Sigmoid colon (tissue), 7 donors: ENCODE data around the gene AK1. TPM values are rescaled to one million over a fixed set of nuclear protein-coding genes. Genes with fewer than 3 reads are reported as not detected.

Experiments used
- DNase-seq: peaks from one replicate; pipeline ENCODE4 v3.0.0-alpha.2; 2019
- H3K27ac ChIP-seq, 4 donors: fragments of 200-600 bp; sonication (generic); one replicate each; pipeline ENCODE4 v1.5.1; 2016 to 2019; ENCODE audit warnings: mild to moderate bottlenecking in 1 of 4
- H3K27me3 ChIP-seq, 3 donors: fragments of 200-600 bp; sonication (generic); one replicate each; pipeline ENCODE4 v1.5.1; 2019; ENCODE audit warnings: mild to moderate bottlenecking in 1 of 3
- H3K36me3 ChIP-seq, 4 donors: fragments of 200-600 bp; sonication (generic); one replicate each; pipeline ENCODE4 v1.5.1; 2016 to 2019
- H3K4me1 ChIP-seq, 4 donors: fragments of 200-600 bp; sonication (generic); one replicate each; pipeline ENCODE4 v1.5.1; 2017 to 2019
- H3K4me3 ChIP-seq, 4 donors: fragments of 200-600 bp; sonication (generic); one replicate each; pipeline ENCODE4 v1.5.1; 2017 to 2019; ENCODE audit warnings: mild to moderate bottlenecking in 2 of 4, moderate library complexity in 1 of 4
- H3K9me3 ChIP-seq, 4 donors: fragments of 200-600 bp in 3 of 4; sonication (generic) in 3 of 4; one replicate each; pipeline versions ENCODE4 v1.5.1 to v1.6.1; 2013 to 2019
- EP300 ChIP-seq, 4 donors: sonication (generic); formaldehyde crosslinking; IDR thresholded peaks; one replicate each; pipeline ENCODE4 v1.6.1; 2017; ENCODE audit warnings: antibody characterized with exemption in 4 of 4
- POLR2A ChIP-seq, 2 donors: fragments of 450-650 bp; IDR thresholded peaks; one replicate each; pipeline ENCODE4 v1.6.1; 2016; ENCODE audit warnings: antibody characterized with exemption in 2 of 2, mild to moderate bottlenecking in 2 of 2, moderate library complexity in 2 of 2
- POLR2AphosphoS5 ChIP-seq, 4 donors: sonication (generic); formaldehyde crosslinking; IDR thresholded peaks; one replicate each; pipeline ENCODE4 v1.6.1; 2017; ENCODE audit warnings: antibody characterized with exemption in 4 of 4
- WGBS, 2 donors: extraction: QIAGEN DNeasy Blood & Tissue Kit; methylation state at CpG; one replicate each; pipeline ENCODE4 v1.1.7; 2013; 5-methylcytosine and 5-hydroxymethylcytosine counted together
- intact Hi-C: fragments of 100-400 bp; cut with DNase I; formaldehyde crosslinking; loops from one replicate; pipeline ENCODE4 v1.15.1; 2023
- polyA plus RNA-seq, 3 donors: library from polyadenylated mRNA; stranded (reverse); fragments of 200-250 nt; gene quantifications; one replicate each; pipeline ENCODE4 v1.2.3, GENCODE V29; 2013
- total RNA-seq, 4 donors: library from RNA; depleted of rRNA; stranded (reverse); fragments of >200 nt; gene quantifications; one replicate each; pipeline ENCODE4 v1.1.0, GENCODE V29; 2016
- TF ChIP-seq, protein P1 (sequence below), 4 experiments: fragments of 450-650 bp in 3 of 4; fragments of 200-600 bp in 1 of 4; IDR thresholded peaks; one replicate each; pipeline ENCODE4 v1.5.1; 2016 to 2019; ENCODE audit warnings: antibody characterized with exemption in 4 of 4, mild to moderate bottlenecking in 3 of 4, moderate library complexity in 2 of 4
- donor health status: healthy with polysubstance abuse.
- donor health status: Bipolar disorder and iron deficiency.
- donor health status: healthy.

Gene AK1
- total and polyA plus RNA-seq, 7 donors, result 28.8 to 254 (median 73.2) TPM

DNA sequence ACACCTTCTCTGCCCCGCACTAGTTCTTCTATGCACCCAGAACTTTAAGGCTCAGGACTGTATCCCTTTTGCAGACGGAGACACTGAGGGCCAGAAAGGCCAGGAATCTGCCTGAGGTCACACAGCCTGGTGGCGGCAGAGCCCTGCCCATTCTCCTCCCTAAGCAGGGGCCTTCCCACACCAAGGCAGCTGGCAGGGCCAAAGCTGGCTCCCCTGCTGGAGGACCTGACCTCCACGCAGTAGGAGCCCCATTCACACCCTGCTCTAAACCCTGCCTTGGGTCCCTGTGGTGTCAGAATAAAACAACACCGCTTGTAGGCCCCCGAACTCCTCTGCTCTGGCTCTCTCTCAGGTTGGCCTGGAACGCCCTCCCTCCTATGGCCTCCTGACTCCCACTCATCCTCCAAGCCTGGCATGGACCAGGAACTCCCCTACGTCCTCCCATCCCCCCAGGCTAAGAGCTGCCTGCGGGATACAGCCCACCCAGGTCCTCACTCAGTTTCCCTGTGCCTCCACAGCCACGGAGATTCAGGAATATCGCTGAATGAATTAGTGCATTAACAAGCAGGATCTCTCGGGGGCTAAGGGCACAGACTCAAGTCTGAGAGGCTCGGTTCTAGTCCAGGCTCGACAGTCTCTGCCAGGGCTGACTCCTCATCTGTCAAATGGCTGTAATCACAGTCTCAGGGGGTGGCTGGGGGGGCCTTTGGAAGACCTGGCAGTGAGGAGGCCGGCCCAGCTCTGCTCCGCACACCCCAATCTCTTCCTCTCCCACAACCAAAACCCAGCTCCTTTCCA is 19.1 kb upstream of the AK1 start:
- Histone ChIP-seq H3K4me1 (peaks cover 0 to 48% (median 43%) of the 10 kb centered on the region in 4 donors), H3K27me3 (no peaks in the 10 kb centered on the region), H3K27ac (peak overlapping the region; percentile 94 to 98 (median 97)), H3K9me3 (peaks cover 0 to 3% (median 0%) of the 10 kb centered on the region in 4 donors), H3K4me3 (peak overlapping the region; percentile 17 to 100 (median 63)), H3K36me3 (peaks cover 37 to 48% (median 39%) of the 10 kb centered on the region in 4 donors)
- WGBS, 2 donors, result 78 to 82% methylated on average over 16 of the region's 16 CpGs
- intact Hi-C loops, result loop anchor here (1.0 kb wide), 1 partner anchor 18 kb away; no protein-coding TSS in a partner anchor
- TF ChIP-seq POLR2A (IDR thresholded peaks at IDR 0.05) (no peak), EP300 (IDR thresholded peaks at IDR 0.05) (no peak), POLR2AphosphoS5 (IDR thresholded peaks at IDR 0.05) (no peak)
- TF ChIP-seq, protein P1, sequence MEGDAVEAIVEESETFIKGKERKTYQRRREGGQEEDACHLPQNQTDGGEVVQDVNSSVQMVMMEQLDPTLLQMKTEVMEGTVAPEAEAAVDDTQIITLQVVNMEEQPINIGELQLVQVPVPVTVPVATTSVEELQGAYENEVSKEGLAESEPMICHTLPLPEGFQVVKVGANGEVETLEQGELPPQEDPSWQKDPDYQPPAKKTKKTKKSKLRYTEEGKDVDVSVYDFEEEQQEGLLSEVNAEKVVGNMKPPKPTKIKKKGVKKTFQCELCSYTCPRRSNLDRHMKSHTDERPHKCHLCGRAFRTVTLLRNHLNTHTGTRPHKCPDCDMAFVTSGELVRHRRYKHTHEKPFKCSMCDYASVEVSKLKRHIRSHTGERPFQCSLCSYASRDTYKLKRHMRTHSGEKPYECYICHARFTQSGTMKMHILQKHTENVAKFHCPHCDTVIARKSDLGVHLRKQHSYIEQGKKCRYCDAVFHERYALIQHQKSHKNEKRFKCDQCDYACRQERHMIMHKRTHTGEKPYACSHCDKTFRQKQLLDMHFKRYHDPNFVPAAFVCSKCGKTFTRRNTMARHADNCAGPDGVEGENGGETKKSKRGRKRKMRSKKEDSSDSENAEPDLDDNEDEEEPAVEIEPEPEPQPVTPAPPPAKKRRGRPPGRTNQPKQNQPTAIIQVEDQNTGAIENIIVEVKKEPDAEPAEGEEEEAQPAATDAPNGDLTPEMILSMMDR (IDR thresholded peaks at IDR 0.05), result no peak
- DNase-seq, result peak; percentile 66

DNA sequence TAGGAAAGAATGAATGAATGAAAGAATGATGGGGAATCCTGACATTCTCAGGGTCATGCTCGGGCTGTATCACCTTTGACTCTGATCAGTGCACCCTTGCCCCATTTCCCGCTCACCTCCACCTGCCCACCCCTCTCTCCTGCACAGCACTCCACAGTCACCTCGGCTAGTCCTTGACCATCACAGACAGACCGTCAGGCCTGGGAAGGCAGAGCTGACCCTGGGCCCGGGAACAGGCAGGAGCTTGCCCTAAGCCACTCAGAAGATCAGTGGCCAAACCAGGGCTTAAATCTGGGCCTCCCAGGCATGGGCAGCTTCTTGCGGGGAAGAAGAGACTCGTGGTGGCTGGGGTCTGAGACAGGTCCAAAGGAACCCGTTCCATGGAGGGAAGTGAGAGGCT is 18.3 kb upstream of the AK1 start:
- DNase-seq, result no peak
- H3K4me3 ChIP-seq, result no peak overlapping the region
- H3K9me3 ChIP-seq, result peaks cover 0 to 3% (median 0%) of the 10 kb centered on the region in 4 donors
- intact Hi-C loops, result no loop called here
- TF ChIP-seq POLR2AphosphoS5 (IDR thresholded peaks at IDR 0.05) (no peak), EP300 (IDR thresholded peaks at IDR 0.05) (no peak)
- WGBS, 2 donors, result 95% methylated on average over 8 of the region's 8 CpGs
- H3K36me3 ChIP-seq, result peaks cover 40 to 53% (median 44%) of the 10 kb centered on the region in 4 donors
- H3K4me1 ChIP-seq, result peaks cover 0 to 41% (median 39%) of the 10 kb centered on the region in 4 donors
- H3K27me3 ChIP-seq, result no peaks in the 10 kb centered on the region
- H3K27ac ChIP-seq, result no peak overlapping the region

DNA sequence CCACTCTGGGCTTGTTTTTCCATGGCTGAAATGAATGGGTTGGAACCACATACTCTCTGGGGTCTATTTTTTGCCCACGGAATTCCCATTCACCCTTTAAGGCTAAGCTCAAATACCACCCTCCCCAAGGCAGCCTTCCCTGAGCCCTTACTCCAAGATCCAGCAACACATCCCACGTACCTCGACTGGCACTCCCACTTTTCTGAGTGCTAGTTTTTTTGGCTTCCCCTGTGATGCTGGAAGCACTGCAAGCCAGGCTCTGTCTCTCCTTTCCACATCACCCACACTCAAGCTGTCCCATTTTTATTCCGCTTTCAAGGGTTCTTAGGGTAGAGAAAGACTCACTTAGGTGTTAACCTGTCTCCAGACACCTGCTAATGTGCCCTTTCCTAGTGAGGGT is 15.9 kb upstream of the AK1 start:
- 95 to 99% methylated on average over 4 of the region's 4 CpGs for WGBS, 2 donors
- no peak overlapping the region for H3K27ac ChIP-seq
- H3K36me3 ChIP-seq, result peaks cover 49 to 71% (median 54%) of the 10 kb centered on the region in 4 donors
- H3K4me1 ChIP-seq, result peaks cover 0 to 25% (median 23%) of the 10 kb centered on the region in 4 donors
- no peaks in the 10 kb centered on the region for H3K27me3 ChIP-seq
- intact Hi-C loops, result no loop called here
- H3K9me3 ChIP-seq, result peaks cover 0 to 3% (median 0%) of the 10 kb centered on the region in 4 donors
- no peak overlapping the region for H3K4me3 ChIP-seq
- no peak for TF ChIP-seq EP300 (IDR thresholded peaks at IDR 0.05)
- no peak for TF ChIP-seq POLR2AphosphoS5 (IDR thresholded peaks at IDR 0.05)
- TF ChIP-seq, protein P1 (IDR thresholded peaks at IDR 0.05), result no peak
- TF ChIP-seq POLR2A (IDR thresholded peaks at IDR 0.05), result no peak
- DNase-seq, result no peak

DNA sequence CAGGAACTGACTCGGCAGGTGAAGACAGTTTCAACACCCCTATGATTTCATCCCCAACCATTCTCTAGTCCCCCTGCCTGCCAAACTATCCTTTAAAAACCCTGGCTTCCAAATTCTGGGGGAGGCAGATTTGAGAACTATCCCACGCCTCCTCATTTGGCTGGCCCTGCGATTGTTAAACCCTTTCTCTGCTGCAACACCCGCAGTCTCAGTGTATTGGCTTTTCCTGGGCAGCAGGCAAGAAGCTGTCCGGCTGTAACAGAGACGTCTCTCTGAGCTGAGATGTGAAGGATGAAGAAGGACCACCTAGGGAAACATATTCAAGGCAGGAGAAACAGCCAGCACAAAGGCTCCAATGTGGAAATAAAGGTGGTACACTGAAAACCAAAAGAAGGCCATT is 15.4 kb upstream of the AK1 start:
- Histone ChIP-seq H3K27ac (no peak overlapping the region), H3K9me3 (peaks cover 0 to 3% (median 0%) of the 10 kb centered on the region in 4 donors), H3K27me3 (no peaks in the 10 kb centered on the region), H3K4me3 (no peak overlapping the region), H3K4me1 (peaks cover 0 to 20% (median 18%) of the 10 kb centered on the region in 4 donors), H3K36me3 (peaks cover 53 to 77% (median 58%) of the 10 kb centered on the region in 4 donors)
- intact Hi-C loops, result no loop called here
- TF ChIP-seq EP300 (IDR thresholded peaks at IDR 0.05) (no peak), POLR2A (IDR thresholded peaks at IDR 0.05) (no peak), POLR2AphosphoS5 (IDR thresholded peaks at IDR 0.05) (no peak)
- TF ChIP-seq, protein P1 (IDR thresholded peaks at IDR 0.05), result no peak
- WGBS, 2 donors, result 85 to 97% methylated on average over 6 of the region's 6 CpGs
- DNase-seq, result no peak

DNA sequence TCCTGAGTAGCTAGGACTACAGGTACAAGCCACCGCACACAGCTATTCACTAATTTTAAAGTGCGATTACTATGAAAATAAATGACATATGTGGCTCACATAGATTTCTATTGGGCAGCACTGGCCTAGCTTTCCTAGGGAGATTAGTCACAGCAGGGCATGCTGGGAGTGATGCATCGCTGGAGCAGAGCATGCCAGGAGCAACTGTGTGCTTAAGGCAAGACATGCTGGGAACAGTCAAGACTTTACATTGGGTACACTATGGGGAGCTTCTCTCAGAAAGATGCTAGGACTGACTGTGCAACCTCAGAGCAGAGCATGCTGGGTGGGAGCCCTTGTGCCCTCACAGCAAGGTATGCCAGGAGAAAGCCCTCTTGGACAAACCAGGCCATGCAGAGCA is 12.6 kb upstream of the AK1 start:
- Histone ChIP-seq H3K4me1 (no peaks in the 10 kb centered on the region), H3K4me3 (no peak overlapping the region), H3K36me3 (peaks cover 59 to 90% (median 70%) of the 10 kb centered on the region in 4 donors), H3K27ac (no peak overlapping the region), H3K27me3 (no peaks in the 10 kb centered on the region), H3K9me3 (peaks cover 0 to 3% (median 0%) of the 10 kb centered on the region in 4 donors)
- TF ChIP-seq POLR2A (IDR thresholded peaks at IDR 0.05) (no peak), EP300 (IDR thresholded peaks at IDR 0.05) (no peak)
- no peak for DNase-seq
- WGBS, 2 donors, result 94 to 95% methylated on average over 3 of the region's 3 CpGs
- intact Hi-C loops, result no loop called here
